ENCODE data around the gene FBXO9.

Gene FBXO9

GRCh38 chr6:53067849-53068361 is 2.7 kb downstream of the FBXO9 start:
- H3K4me3 ChIP-seq (ENCODE audit: low read depth, low read length), result no peak overlapping the region
- TF ChIP-seq, protein P1, sequence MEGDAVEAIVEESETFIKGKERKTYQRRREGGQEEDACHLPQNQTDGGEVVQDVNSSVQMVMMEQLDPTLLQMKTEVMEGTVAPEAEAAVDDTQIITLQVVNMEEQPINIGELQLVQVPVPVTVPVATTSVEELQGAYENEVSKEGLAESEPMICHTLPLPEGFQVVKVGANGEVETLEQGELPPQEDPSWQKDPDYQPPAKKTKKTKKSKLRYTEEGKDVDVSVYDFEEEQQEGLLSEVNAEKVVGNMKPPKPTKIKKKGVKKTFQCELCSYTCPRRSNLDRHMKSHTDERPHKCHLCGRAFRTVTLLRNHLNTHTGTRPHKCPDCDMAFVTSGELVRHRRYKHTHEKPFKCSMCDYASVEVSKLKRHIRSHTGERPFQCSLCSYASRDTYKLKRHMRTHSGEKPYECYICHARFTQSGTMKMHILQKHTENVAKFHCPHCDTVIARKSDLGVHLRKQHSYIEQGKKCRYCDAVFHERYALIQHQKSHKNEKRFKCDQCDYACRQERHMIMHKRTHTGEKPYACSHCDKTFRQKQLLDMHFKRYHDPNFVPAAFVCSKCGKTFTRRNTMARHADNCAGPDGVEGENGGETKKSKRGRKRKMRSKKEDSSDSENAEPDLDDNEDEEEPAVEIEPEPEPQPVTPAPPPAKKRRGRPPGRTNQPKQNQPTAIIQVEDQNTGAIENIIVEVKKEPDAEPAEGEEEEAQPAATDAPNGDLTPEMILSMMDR (IDR thresholded peaks at IDR 0.05; ENCODE audit: insufficient read depth, low read length, missing control alignments), result no peak
- DNase-seq (ENCODE audit: low read depth, low spot score), result no peak
- CTCF ChIA-PET, result interaction anchor here (1.4 to 4.8 kb wide), 3 partner anchors 11 to 660 kb away, joined by 3 to 60 read pairs (median 5); partner anchors contain the start of gene GSTA4
- POLR2A ChIA-PET, result interaction anchor here (0.7 kb wide), 1 partner anchor 25 kb away, joined by 4 read pairs; no protein-coding TSS in a partner anchor

GRCh38 chr6:53069427-53069826 is 4.2 kb downstream of the FBXO9 start:
- ChIA-PET POLR2A (no interaction called here), CTCF (interaction anchor here (4.8 kb wide), 1 partner anchor 73 kb away, joined by 60 read pairs; the partner anchor contains the start of gene GSTA4)
- TF ChIP-seq, protein P1 (IDR thresholded peaks at IDR 0.05; ENCODE audit: insufficient read depth, low read length, missing control alignments), result no peak
- no peak overlapping the region for H3K4me3 ChIP-seq (ENCODE audit: low read depth, low read length)
- DNase-seq (ENCODE audit: low read depth, low spot score), result no peak

DNA sequence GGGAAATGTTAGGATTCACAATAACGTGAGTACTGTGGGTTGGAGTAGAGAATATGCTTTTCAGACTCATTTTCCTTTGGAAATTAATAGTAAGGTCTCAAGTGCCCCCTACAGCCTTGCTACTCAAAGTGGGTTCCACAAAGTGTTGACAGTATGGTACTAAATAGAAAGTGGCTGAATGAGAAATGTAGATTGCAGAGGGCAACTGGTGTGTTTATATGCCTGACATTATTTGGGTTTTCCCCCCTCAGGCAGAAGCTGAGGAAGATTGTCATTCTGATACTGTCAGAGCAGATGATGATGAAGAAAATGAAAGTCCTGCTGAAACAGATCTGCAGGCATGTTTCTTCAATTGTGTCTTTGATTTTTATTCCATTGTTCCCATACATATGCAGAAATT is 5.6 kb downstream of the FBXO9 start:
- TF ChIP-seq, protein P1 (IDR thresholded peaks at IDR 0.05; ENCODE audit: insufficient read depth, low read length, missing control alignments), result no peak
- no peak overlapping the region for H3K4me3 ChIP-seq (ENCODE audit: low read depth, low read length)
- ChIA-PET POLR2A (no interaction called here), CTCF (no interaction called here)
- DNase-seq (ENCODE audit: low read depth, low spot score), result no peak

GRCh38 chr6:53074347-53074746 is 9.1 kb downstream of the FBXO9 start:
- TF ChIP-seq, protein P1 (IDR thresholded peaks at IDR 0.05; ENCODE audit: insufficient read depth, low read length, missing control alignments), result no peak
- POLR2A ChIA-PET, result no interaction called here
- no peak overlapping the region for H3K4me3 ChIP-seq (ENCODE audit: low read depth, low read length)
- CTCF ChIA-PET, result interaction anchor here (1.0 to 1.3 kb wide), 3 partner anchors 8 to 58 kb away, joined by 3 to 6 read pairs (median 4); no protein-coding TSS in a partner anchor
- no peak for DNase-seq (ENCODE audit: low read depth, low spot score)

DNA sequence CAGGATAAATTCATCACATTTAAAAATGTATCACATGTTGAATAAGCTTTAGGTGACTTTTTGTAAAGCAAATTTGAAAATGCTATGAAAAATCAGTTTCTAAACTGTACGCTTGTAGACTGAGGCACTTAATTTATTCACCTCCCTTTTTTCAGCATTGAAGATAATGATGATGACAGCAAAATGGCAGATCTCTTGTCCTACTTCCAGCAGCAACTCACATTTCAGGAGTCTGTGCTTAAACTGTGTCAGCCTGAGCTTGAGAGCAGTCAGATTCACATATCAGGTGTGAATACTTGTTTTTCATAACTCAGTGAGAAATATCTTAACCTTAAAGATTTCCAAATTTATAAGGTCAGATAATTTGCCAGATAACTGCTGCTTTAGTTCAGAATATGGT is 15.6 kb downstream of the FBXO9 start:
- CTCF ChIA-PET, result interaction anchor here (1.0 to 2.1 kb wide), 4 partner anchors 22 to 404 kb away, joined by 3 to 10 read pairs (median 4); partner anchors contain the start of gene GSTA4
- POLR2A ChIA-PET, result no interaction called here
- TF ChIP-seq, protein P1 (IDR thresholded peaks at IDR 0.05; ENCODE audit: insufficient read depth, low read length, missing control alignments), result no peak
- H3K4me3 ChIP-seq (ENCODE audit: low read depth, low read length), result no peak overlapping the region
- no peak for DNase-seq (ENCODE audit: low read depth, low spot score)

DNA sequence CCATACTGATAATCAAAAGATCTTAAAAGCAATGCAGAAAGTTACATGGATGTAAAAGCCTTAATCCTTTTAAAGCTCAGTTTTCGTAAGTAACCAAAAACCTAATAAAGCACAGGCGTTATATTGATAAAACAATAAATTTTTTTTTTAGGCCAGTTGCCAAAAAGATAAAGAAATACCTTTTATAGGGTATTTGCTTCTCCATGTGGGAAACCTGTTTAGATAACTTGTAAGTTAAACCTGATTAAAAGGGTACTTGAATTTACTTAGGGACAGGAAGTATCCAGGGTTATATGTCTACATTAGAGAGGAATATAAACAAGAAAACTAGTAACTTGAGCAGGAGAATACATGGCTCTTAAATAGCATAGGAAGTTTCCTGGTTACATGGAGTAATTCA is 21.1 kb downstream of the FBXO9 start:
- TF ChIP-seq, protein P1 (IDR thresholded peaks at IDR 0.05; ENCODE audit: insufficient read depth, low read length, missing control alignments), result no peak
- H3K4me3 ChIP-seq (ENCODE audit: low read depth, low read length), result no peak overlapping the region
- DNase-seq (ENCODE audit: low read depth, low spot score), result no peak
- POLR2A ChIA-PET, result no interaction called here
- CTCF ChIA-PET, result no interaction called here
